PC-3 (cell line): ENCODE measurements around the gene AHNAK.

Experiments used
- EZH2 ChIP-seq: fragments of 300-600 bp; sonication (generic); IDR thresholded peaks from one replicate; pipeline ENCODE4 v1.6.1; 2017; ENCODE audit warnings: antibody characterized with exemption, mild to moderate bottlenecking, low read length; ENCODE audit not compliant: unreplicated experiment
- EZH2phosphoT487 ChIP-seq: fragments of 300-600 bp; sonication (generic); IDR thresholded peaks from 2 replicates; pipeline ENCODE4 v1.6.1; 2018; ENCODE audit warnings: mild to moderate bottlenecking, antibody characterized with exemption, low read length, borderline replicate concordance
- TF ChIP-seq, protein P1 (sequence below): fragments of 300-600 bp; sonication (generic); conservative IDR thresholded peaks from 2 replicates; pipeline ENCODE4 v1.5.1; 2017; ENCODE audit warnings: antibody characterized with exemption, low read depth, mild to moderate bottlenecking, low read length

DNA sequence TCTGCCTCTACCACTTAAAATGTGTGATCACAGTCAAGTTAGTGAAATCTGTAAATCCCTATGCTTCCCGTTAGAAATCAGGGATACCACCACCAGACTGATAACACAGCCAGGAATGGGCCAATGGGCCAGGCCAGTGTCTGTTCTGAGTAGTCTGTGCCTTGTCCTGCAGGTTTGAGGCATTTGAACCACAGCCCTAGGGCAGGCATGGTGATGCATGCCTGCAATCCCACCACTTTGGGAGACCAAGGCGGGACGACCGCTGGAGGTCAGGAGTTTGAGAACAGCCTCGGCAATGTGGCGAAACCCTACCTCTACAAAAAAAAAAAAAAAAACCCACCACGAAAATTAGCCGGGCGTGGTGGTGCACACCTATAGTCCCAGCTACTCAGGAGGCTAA is 12.1 kb upstream of the AHNAK start:
- TF ChIP-seq, protein P1, sequence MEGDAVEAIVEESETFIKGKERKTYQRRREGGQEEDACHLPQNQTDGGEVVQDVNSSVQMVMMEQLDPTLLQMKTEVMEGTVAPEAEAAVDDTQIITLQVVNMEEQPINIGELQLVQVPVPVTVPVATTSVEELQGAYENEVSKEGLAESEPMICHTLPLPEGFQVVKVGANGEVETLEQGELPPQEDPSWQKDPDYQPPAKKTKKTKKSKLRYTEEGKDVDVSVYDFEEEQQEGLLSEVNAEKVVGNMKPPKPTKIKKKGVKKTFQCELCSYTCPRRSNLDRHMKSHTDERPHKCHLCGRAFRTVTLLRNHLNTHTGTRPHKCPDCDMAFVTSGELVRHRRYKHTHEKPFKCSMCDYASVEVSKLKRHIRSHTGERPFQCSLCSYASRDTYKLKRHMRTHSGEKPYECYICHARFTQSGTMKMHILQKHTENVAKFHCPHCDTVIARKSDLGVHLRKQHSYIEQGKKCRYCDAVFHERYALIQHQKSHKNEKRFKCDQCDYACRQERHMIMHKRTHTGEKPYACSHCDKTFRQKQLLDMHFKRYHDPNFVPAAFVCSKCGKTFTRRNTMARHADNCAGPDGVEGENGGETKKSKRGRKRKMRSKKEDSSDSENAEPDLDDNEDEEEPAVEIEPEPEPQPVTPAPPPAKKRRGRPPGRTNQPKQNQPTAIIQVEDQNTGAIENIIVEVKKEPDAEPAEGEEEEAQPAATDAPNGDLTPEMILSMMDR: no peak
- TF ChIP-seq EZH2: no peak
- TF ChIP-seq EZH2phosphoT487: no peak
